Tibial nerve (tissue), 4 donors: ENCODE data around the gene PHRF1.

ENCODE experiments used
- CTCF ChIP-seq, 5 experiments: fragments of 200-600 bp in 3 of 5; fragments of 450-650 bp in 2 of 5; sonication (generic) in 3 of 5; IDR thresholded peaks; one replicate each; pipeline ENCODE4 v1.5.1; 2016 to 2019; ENCODE audit warnings: antibody characterized with exemption in 5 of 5, mild to moderate bottlenecking in 3 of 5, moderate library complexity in 2 of 5
- EP300 ChIP-seq, 2 donors: sonication (generic); formaldehyde crosslinking; IDR thresholded peaks; one replicate each; pipeline ENCODE4 v1.6.1; 2017; ENCODE audit warnings: antibody characterized with exemption in 2 of 2, mild to moderate bottlenecking in 1 of 2
- POLR2A ChIP-seq, 2 donors: fragments of 450-650 bp; IDR thresholded peaks; one replicate each; pipeline ENCODE4 v1.6.1; 2017; ENCODE audit warnings: antibody characterized with exemption in 2 of 2, mild to moderate bottlenecking in 2 of 2, moderate library complexity in 2 of 2

- no peak for TF ChIP-seq CTCF (IDR thresholded peaks at IDR 0.05)
- TF ChIP-seq POLR2A (IDR thresholded peaks at IDR 0.05): no peak
- TF ChIP-seq EP300 (IDR thresholded peaks at IDR 0.05): no peak
Measured at GRCh38 chr11:545171-545570, 31.1 kb upstream of the PHRF1 start.
